SK-N-MC (cell line): ENCODE data around the gene WDFY4.

ENCODE experiments used
- EZH2 ChIP-seq: fragments of 200-600 bp; sonication (generic); IDR thresholded peaks from one replicate; pipeline ENCODE4 v1.6.1; 2017; ENCODE audit warnings: antibody characterized with exemption
- FOXP2 ChIP-seq: optimal IDR thresholded peaks from 2 replicates; pipeline ENCODE3; 2011; ENCODE audit warnings: mild to moderate bottlenecking, moderate library complexity; ENCODE audit not compliant: insufficient read depth; ENCODE audit errors: extremely low read length, control extremely low read depth
- POLR2AphosphoS5 ChIP-seq: IDR thresholded peaks from 2 replicates; pipeline ENCODE4 v1.6.1; 2012; ENCODE audit warnings: mild to moderate bottlenecking, low read depth, low read length, borderline replicate concordance

GRCh38 chr10:48740988-48741387, 56.3 kb downstream of the WDFY4 start:
- TF ChIP-seq POLR2AphosphoS5, result no peak
- no peak for TF ChIP-seq EZH2
- no peak for TF ChIP-seq FOXP2
